PFSK-1 (cell line): Measurements from ENCODE around the gene TTLL10.

Source experiments
- REST ChIP-seq, 2 experiments: IDR thresholded peaks; 2 replicates each; pipeline versions ENCODE4 v1.6.1 to v1.8.0; 2011 to 2012; ENCODE audit warnings: low read depth in 2 of 2, low read length in 2 of 2, control low read depth in 1 of 2, inconsistent platforms in 1 of 2, mild to moderate bottlenecking in 1 of 2, moderate library complexity in 1 of 2; ENCODE audit not compliant: insufficient read depth in 1 of 2
- TAF1 ChIP-seq: IDR thresholded peaks from 2 replicates; pipeline ENCODE4 v1.6.1; 2012; ENCODE audit warnings: low read length, control low read depth, borderline replicate concordance; ENCODE audit not compliant: insufficient read depth

- TF ChIP-seq TAF1 (no peak), REST (IDR thresholded peaks at IDR 0.05; ENCODE audit: insufficient read depth in 1 of 2, low read depth in 2 of 2, low read length in 2 of 2) (no peak)
Measured at GRCh38 chr1:1170215-1171091, 3.2 kb upstream of the TTLL10 start.
